ENCODE data around the gene SLC22A23.

- no peak for TF ChIP-seq EP300 (IDR thresholded peaks at IDR 0.05)
- TF ChIP-seq CTCF (IDR thresholded peaks at IDR 0.05) = no peak
These were observed 183.8 kb downstream of the SLC22A23 start for GRCh38 chr6:3272911-3273547.

Data from sigmoid colon (tissue), 4 donors.